GM13976 (cell line): ENCODE measurements around the gene PPP2R5C.

Experiments
- DNase-seq: peaks from one replicate; pipeline ENCODE4 v3.0.0; 2012; ENCODE audit warnings: low spot score
- CTCF ChIP-seq: IDR thresholded peaks from 2 replicates; pipeline ENCODE4 v1.5.1; 2012; ENCODE audit warnings: borderline replicate concordance, mild to moderate bottlenecking; ENCODE audit not compliant: insufficient read depth; ENCODE audit errors: extremely low read depth, missing control alignments, control extremely low read depth
- in situ Hi-C: fragments of 300-500 bp; cut with MboI; formaldehyde crosslinking; loops from one replicate; pipeline ENCODE4 v1.12.0; 2022; ENCODE audit warnings: low sequenced_read_pairs, mixed read lengths, inconsistent platforms; ENCODE audit not compliant: unreplicated experiment

The PPP2R5C gene

GRCh38 chr14:101884934-101885576 is 123.5 kb downstream of the PPP2R5C start:
- DNase-seq: no peak
- no peak for TF ChIP-seq CTCF
- in situ Hi-C loops: no loop called here

GRCh38 chr14:101887219-101887618 is 125.7 kb downstream of the PPP2R5C start:
- in situ Hi-C loops: no loop called here
- no peak for TF ChIP-seq CTCF

GRCh38 chr14:101888182-101888581 is 126.7 kb downstream of the PPP2R5C start:
- TF ChIP-seq CTCF: no peak
- DNase-seq: no peak
- in situ Hi-C loops: no loop called here

More at GRCh38 chr14:101887219-101887618, 125.7 kb downstream of the PPP2R5C start:
- no peak for DNase-seq

GRCh38 chr14:101889366-101889765 is 127.9 kb downstream of the PPP2R5C start:
- no peak for TF ChIP-seq CTCF
- no peak for DNase-seq
- in situ Hi-C loops: no loop called here

GRCh38 chr14:101889898-101890297 is 128.4 kb downstream of the PPP2R5C start:
- no peak for TF ChIP-seq CTCF
- in situ Hi-C loops: no loop called here
- no peak for DNase-seq

DNA sequence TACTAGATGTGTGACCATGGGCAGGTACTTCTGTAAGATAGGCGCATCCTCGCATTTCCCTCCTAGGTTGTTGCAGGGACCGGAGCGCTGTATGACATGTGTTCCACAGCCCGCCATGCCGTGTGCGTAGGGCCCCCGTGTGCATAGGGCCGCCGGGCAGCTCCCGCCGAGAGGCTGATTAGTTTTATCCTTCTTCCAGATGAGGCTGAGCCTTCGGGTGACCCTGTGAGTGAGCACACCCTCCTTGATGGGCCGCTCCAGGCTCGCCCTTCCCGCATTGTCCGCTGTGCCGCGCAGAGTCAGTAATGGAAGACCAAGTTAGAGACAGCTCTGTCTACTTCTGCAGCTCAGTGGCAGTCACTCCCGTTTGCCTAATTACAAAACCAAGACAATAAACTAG is 130.0 kb downstream of the PPP2R5C start:
- TF ChIP-seq CTCF: no peak
- DNase-seq: no peak

More for the DNA sequence above, 130.0 kb downstream of the PPP2R5C start:
- in situ Hi-C loops: no loop called here
